ENCODE measurements around the gene CDK5RAP1. TPM values are rescaled to one million over a fixed set of nuclear protein-coding genes. Genes with fewer than 3 reads are reported as not detected.

Gene CDK5RAP1
- total and polyA plus RNA-seq, 5 donors, result 22.4 to 27.0 (median 25.3) TPM

GRCh38 chr20:33345342-33345741 lies 56.0 kb downstream of the CDK5RAP1 start:
- intact Hi-C loops (cut with DNase I), result no loop called here
- ATAC-seq (no peak), DNase-seq (no peak)
- Histone ChIP-seq H3K4me3 (ENCODE audit: low read length) (no peak overlapping the region), H3K9me3 (ENCODE audit: control insufficient read depth, low read length) (no peaks in the 10 kb centered on the region), H3K27ac (ENCODE audit: low read length) (no peak overlapping the region), H3K4me1 (ENCODE audit: control insufficient read depth, insufficient read depth, low read length) (no peaks in the 10 kb centered on the region), H3K27me3 (ENCODE audit: control insufficient read depth, insufficient read depth) (no peaks in the 10 kb centered on the region)
- 51% methylated on average over 9 of the region's 9 CpGs for WGBS

DNA sequence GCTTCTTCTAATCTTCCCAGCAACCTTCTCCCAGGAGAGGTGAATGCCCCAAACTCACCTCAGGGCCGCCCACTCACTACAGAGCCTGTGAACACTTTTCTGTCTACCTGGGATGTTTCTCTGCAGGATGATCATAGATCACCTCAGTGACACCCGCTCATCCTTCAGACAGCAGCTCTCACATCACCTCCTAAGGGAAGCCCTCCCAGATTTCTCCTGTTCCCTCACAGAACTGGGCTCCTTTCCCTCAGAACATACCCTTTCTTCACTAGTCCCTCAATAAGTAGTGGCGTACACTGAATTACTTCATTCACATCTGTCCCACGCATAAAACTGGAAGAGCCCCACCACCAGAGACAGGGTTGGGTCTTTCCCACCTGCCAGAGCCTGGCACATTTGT lies 57.8 kb downstream of the CDK5RAP1 start:
- no peaks in the 10 kb centered on the region for H3K9me3 ChIP-seq (ENCODE audit: control insufficient read depth, low read length)
- WGBS, result 93% methylated on average over 4 of the region's 4 CpGs
- intact Hi-C loops (cut with DNase I), result no loop called here
- H3K4me3 ChIP-seq (ENCODE audit: low read length), result no peak overlapping the region
- no peak overlapping the region for H3K27ac ChIP-seq (ENCODE audit: low read length)
- no peaks in the 10 kb centered on the region for H3K4me1 ChIP-seq (ENCODE audit: control insufficient read depth, insufficient read depth, low read length)
- H3K27me3 ChIP-seq (ENCODE audit: control insufficient read depth, insufficient read depth), result no peaks in the 10 kb centered on the region
- DNase-seq (no peak), ATAC-seq (no peak)

GRCh38 chr20:33339515-33340058 lies 61.7 kb downstream of the CDK5RAP1 start:
- ATAC-seq (no peak), DNase-seq (no peak)
- Histone ChIP-seq H3K4me3 (ENCODE audit: low read length) (no peak overlapping the region), H3K4me1 (ENCODE audit: control insufficient read depth, insufficient read depth, low read length) (no peaks in the 10 kb centered on the region), H3K27me3 (ENCODE audit: control insufficient read depth, insufficient read depth) (no peaks in the 10 kb centered on the region), H3K9me3 (ENCODE audit: control insufficient read depth, low read length) (no peaks in the 10 kb centered on the region), H3K27ac (ENCODE audit: low read length) (no peak overlapping the region)
- 58% methylated on average over 8 of the region's 8 CpGs for WGBS
- intact Hi-C loops (cut with DNase I), result no loop called here

GRCh38 chr20:33338467-33339258 lies 62.7 kb downstream of the CDK5RAP1 start:
- intact Hi-C loops (cut with DNase I), result no loop called here
- ATAC-seq (no peak), DNase-seq (no peak)
- no peaks in the 10 kb centered on the region for H3K9me3 ChIP-seq (ENCODE audit: control insufficient read depth, low read length)
- H3K4me3 ChIP-seq (ENCODE audit: low read length), result no peak overlapping the region
- no peaks in the 10 kb centered on the region for H3K4me1 ChIP-seq (ENCODE audit: control insufficient read depth, insufficient read depth, low read length)
- H3K27ac ChIP-seq (ENCODE audit: low read length), result no peak overlapping the region
- WGBS, result 84% methylated on average over 5 of the region's 5 CpGs
- H3K27me3 ChIP-seq (ENCODE audit: control insufficient read depth, insufficient read depth), result no peaks in the 10 kb centered on the region

GRCh38 chr20:33337531-33338165 lies 63.7 kb downstream of the CDK5RAP1 start:
- ATAC-seq, result no peak
- Histone ChIP-seq H3K9me3 (ENCODE audit: control insufficient read depth, low read length) (no peaks in the 10 kb centered on the region), H3K27ac (ENCODE audit: low read length) (no peak overlapping the region), H3K4me1 (ENCODE audit: control insufficient read depth, insufficient read depth, low read length) (no peaks in the 10 kb centered on the region), H3K4me3 (ENCODE audit: low read length) (no peak overlapping the region), H3K27me3 (ENCODE audit: control insufficient read depth, insufficient read depth) (no peaks in the 10 kb centered on the region)
- 74% methylated on average over 6 of the region's 6 CpGs for WGBS
- intact Hi-C loops (cut with DNase I), result no loop called here
- no peak for DNase-seq

DNA sequence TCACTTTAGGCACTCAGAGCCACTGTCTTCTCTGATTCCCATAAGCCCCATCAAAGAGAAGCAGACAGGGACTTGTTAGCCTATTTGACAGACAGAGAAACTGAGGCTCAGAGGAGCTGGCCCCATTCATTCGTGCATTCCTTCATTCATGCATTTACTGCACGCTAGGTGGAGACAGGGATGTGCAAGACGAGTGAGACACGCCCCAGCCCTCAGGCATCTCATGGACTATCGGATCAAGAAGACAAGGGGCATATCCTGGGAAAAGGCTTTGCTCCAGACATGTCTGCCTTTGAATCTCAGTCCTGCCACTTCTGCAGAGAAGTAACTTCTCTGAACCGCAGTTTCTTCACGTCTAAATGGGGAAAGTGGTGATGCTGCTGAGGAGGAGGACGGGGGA lies 64.2 kb downstream of the CDK5RAP1 start:
- H3K4me1 ChIP-seq (ENCODE audit: control insufficient read depth, insufficient read depth, low read length), result no peaks in the 10 kb centered on the region
- no peak overlapping the region for H3K27ac ChIP-seq (ENCODE audit: low read length)
- WGBS, result 69% methylated on average over 8 of the region's 8 CpGs
- no peak overlapping the region for H3K4me3 ChIP-seq (ENCODE audit: low read length)
- H3K27me3 ChIP-seq (ENCODE audit: control insufficient read depth, insufficient read depth), result no peaks in the 10 kb centered on the region
- ATAC-seq (no peak), DNase-seq (no peak)
- intact Hi-C loops (cut with DNase I), result no loop called here
- no peaks in the 10 kb centered on the region for H3K9me3 ChIP-seq (ENCODE audit: control insufficient read depth, low read length)

DNA sequence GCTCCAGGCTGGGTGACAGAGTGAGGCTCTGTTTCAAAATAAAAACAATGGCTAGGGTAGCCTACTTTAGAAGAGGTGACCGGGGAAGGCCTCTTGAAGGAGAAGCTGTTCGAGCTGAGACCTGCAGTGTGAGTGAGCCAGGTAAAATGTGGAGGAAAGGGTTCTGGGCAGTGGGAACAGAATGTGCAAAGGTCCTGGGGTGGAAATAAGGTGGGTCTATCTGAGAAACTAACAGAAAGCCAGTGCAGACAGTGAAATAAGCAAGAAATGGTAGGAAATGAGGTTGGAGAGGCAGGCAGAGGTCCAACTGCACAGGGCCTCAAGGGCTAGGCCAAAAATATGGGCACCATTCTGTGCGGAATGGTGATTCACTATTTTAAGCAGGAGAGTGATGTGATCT lies 64.9 kb downstream of the CDK5RAP1 start:
- WGBS, result 92% methylated on average over 3 of the region's 3 CpGs
- ATAC-seq (no peak), DNase-seq (no peak)
- no peaks in the 10 kb centered on the region for H3K9me3 ChIP-seq (ENCODE audit: control insufficient read depth, low read length)
- intact Hi-C loops (cut with DNase I), result no loop called here
- H3K27ac ChIP-seq (ENCODE audit: low read length), result no peak overlapping the region
- no peak overlapping the region for H3K4me3 ChIP-seq (ENCODE audit: low read length)
- H3K27me3 ChIP-seq (ENCODE audit: control insufficient read depth, insufficient read depth), result no peaks in the 10 kb centered on the region
- no peaks in the 10 kb centered on the region for H3K4me1 ChIP-seq (ENCODE audit: control insufficient read depth, insufficient read depth, low read length)

- WGBS, result 71% methylated on average over 3 of the region's 3 CpGs
- Histone ChIP-seq H3K27ac (ENCODE audit: low read length) (no peak overlapping the region), H3K4me1 (ENCODE audit: control insufficient read depth, insufficient read depth, low read length) (no peaks in the 10 kb centered on the region), H3K9me3 (ENCODE audit: control insufficient read depth, low read length) (no peaks in the 10 kb centered on the region), H3K27me3 (ENCODE audit: control insufficient read depth, insufficient read depth) (no peaks in the 10 kb centered on the region), H3K4me3 (ENCODE audit: low read length) (no peak overlapping the region)
- ATAC-seq (no peak), DNase-seq (no peak)
- intact Hi-C loops (cut with DNase I), result no loop called here
Measured at GRCh38 chr20:33334111-33334510, 67.2 kb downstream of the CDK5RAP1 start.

- 85% methylated on average over 7 of the region's 7 CpGs for WGBS
- intact Hi-C loops (cut with DNase I), result no loop called here
- DNase-seq, result no peak
Measured at GRCh38 chr20:33333616-33334015, 67.7 kb downstream of the CDK5RAP1 start.

DNA sequence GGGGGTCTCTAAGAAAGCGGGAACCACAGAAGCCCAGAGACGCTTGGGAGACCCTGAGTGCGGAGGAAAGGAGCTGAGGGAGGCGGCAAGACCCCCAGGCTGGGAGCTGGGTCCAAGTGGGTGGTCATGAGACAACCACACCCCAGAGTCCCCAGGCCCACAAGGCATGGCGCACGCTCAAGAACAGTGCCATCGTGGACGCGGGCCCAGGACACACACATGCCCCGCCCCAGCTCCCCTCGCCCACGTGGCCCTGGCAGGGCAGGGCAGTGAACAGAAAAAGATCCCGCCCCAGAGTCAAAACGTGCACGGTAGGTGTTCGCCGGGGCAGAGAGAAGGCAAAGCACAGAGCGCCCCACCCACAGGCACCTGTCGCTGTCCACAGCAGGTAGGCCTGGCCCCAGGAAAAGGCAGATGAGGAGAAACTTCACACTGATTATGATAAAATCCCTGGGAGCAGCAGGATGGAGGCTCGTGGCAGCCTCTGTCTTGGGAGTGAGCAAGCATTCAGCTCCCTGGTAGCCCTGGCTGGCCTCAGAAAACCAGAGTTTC lies 68.3 kb downstream of the CDK5RAP1 start:
- H3K27ac ChIP-seq (ENCODE audit: low read length), result no peak overlapping the region
- no peaks in the 10 kb centered on the region for H3K27me3 ChIP-seq (ENCODE audit: control insufficient read depth, insufficient read depth)
- no peak for ATAC-seq
- intact Hi-C loops (cut with DNase I), result no loop called here
- no peaks in the 10 kb centered on the region for H3K4me1 ChIP-seq (ENCODE audit: control insufficient read depth, insufficient read depth, low read length)
- H3K4me3 ChIP-seq (ENCODE audit: low read length), result no peak overlapping the region
- DNase-seq, result no peak
- WGBS, result 76% methylated on average over 20 of the region's 20 CpGs
- H3K9me3 ChIP-seq (ENCODE audit: control insufficient read depth, low read length), result no peaks in the 10 kb centered on the region

More at GRCh38 chr20:33333616-33334015, 67.7 kb downstream of the CDK5RAP1 start:
- H3K4me1 ChIP-seq (ENCODE audit: control insufficient read depth, insufficient read depth, low read length), result no peaks in the 10 kb centered on the region
- H3K27ac ChIP-seq (ENCODE audit: low read length), result no peak overlapping the region
- no peaks in the 10 kb centered on the region for H3K27me3 ChIP-seq (ENCODE audit: control insufficient read depth, insufficient read depth)
- H3K4me3 ChIP-seq (ENCODE audit: low read length), result no peak overlapping the region
- no peaks in the 10 kb centered on the region for H3K9me3 ChIP-seq (ENCODE audit: control insufficient read depth, low read length)
- ATAC-seq, result no peak

Data from right cardiac atrium (tissue), 5 donors.